Uterus (tissue), 4 donors: ENCODE results near the gene ANKRD33B. TPM values are rescaled to one million over a fixed set of nuclear protein-coding genes. Genes with fewer than 3 reads are reported as not detected.

Source experiments
- DNase-seq, 2 donors: peaks; one replicate each; pipeline ENCODE4 v3.0.0-alpha.2; 2019 to 2020
- H3K27ac ChIP-seq, 2 donors: fragments of 200-600 bp; sonication (generic); 1 replicate in 1 of 2; 2 replicates in 1 of 2; pipeline ENCODE4 v1.5.1; 2016 to 2018
- H3K27me3 ChIP-seq, 2 donors: fragments of 200-600 bp; sonication (generic); one replicate each; pipeline ENCODE4 v1.5.1; 2018 to 2019; ENCODE audit warnings: control low read depth in 1 of 2
- H3K36me3 ChIP-seq, 2 donors: fragments of 200-600 bp; sonication (generic); one replicate each; pipeline ENCODE4 v1.5.1; 2019; ENCODE audit warnings: control low read depth in 1 of 2
- H3K4me1 ChIP-seq, 2 donors: fragments of 200-600 bp; sonication (generic); one replicate each; pipeline ENCODE4 v1.5.1; 2018 to 2019; ENCODE audit warnings: control low read depth in 1 of 2
- H3K4me3 ChIP-seq, 2 donors: fragments of 200-600 bp; sonication (generic); 1 replicate in 1 of 2; 2 replicates in 1 of 2; pipeline ENCODE4 v1.5.1; 2018 to 2019; ENCODE audit warnings: mild to moderate bottlenecking in 1 of 2
- H3K9me3 ChIP-seq, 2 donors: fragments of 200-600 bp; sonication (generic); one replicate each; pipeline ENCODE4 v1.5.1; 2019; ENCODE audit warnings: control low read depth in 1 of 2
- CTCF ChIP-seq, 4 experiments: fragments of 200-600 bp in 2 of 4; fragments of 450-650 bp in 2 of 4; sonication (generic) in 2 of 4; IDR thresholded peaks; one replicate each; pipeline ENCODE4 v1.5.1; 2016 to 2019; ENCODE audit warnings: antibody characterized with exemption in 4 of 4, mild to moderate bottlenecking in 2 of 4, moderate library complexity in 1 of 4
- POLR2A ChIP-seq, 2 donors: fragments of 450-650 bp; IDR thresholded peaks; one replicate each; pipeline ENCODE4 v1.6.1; 2016; ENCODE audit warnings: antibody characterized with exemption in 2 of 2, mild to moderate bottlenecking in 1 of 2, moderate library complexity in 1 of 2
- intact Hi-C: fragments of 100-400 bp; cut with DNase I; formaldehyde crosslinking; loops from one replicate; pipeline ENCODE4 v1.15.1; 2023; ENCODE audit warnings: low total_unique reads
- total RNA-seq, 4 donors: library from RNA; depleted of rRNA in 3 of 4; stranded (reverse); fragments of >200 nt in 3 of 4; gene quantifications; one replicate each; pipeline versions ENCODE4 v1.1.0 to v1.2.4, GENCODE V29; 2014 to 2023
- donor health status: DM: yes; HTN: yes; CAD: no.

The ANKRD33B gene
- total RNA-seq, 4 donors from 2014 or later = 2.1 to 24.1 (median 7.6) TPM

- Histone ChIP-seq H3K9me3 (no peaks in the 10 kb centered on the region), H3K4me3 (no peak overlapping the region), H3K27me3 (no peaks in the 10 kb centered on the region), H3K36me3 (no peaks in the 10 kb centered on the region), H3K4me1 (peaks cover 0 to 9% of the 10 kb centered on the region in 2 donors), H3K27ac (no peak overlapping the region)
- DNase-seq = no peak
- intact Hi-C loops = no loop called here
- TF ChIP-seq CTCF (IDR thresholded peaks at IDR 0.05) = no peak
- TF ChIP-seq POLR2A (IDR thresholded peaks at IDR 0.05) = no peak
Measured at GRCh38 chr5:10592601-10593000, 28.7 kb downstream of the ANKRD33B start.

DNA sequence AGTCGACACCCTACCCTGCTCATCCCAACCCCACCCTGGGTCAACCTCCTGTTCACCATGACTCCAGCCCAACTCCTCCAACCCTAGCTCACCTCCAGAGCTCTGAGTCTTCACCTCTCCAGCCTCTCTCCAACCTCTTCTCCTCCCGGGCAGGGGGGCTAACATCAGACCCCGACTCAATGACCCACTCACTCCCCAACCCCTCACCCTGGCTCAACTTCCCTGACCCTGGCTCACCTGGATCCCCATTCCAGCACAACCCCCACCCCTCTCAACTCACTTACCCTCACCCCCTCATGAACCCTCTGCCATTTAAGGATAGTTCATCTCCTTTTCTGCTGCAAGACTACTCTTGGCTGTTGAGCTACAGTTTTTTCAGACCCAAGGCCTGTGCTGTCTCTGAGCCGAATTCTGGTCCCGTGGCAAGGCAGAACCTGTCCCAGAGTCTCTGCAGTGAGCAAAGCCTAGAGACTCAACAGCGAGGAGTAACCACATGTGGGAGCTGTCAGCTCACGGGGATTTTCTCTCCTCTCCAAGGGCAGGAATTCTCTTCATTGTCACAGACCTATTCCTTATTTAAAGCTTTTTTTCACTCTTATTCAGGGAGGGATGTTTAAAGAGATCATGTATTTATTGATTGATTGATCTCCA lies 29.8 kb downstream of the ANKRD33B start:
- no peak for TF ChIP-seq CTCF (IDR thresholded peaks at IDR 0.05)
- TF ChIP-seq POLR2A (IDR thresholded peaks at IDR 0.05) = no peak
- Histone ChIP-seq H3K4me1 (peaks cover 0 to 9% of the 10 kb centered on the region in 2 donors), H3K27me3 (no peaks in the 10 kb centered on the region), H3K9me3 (no peaks in the 10 kb centered on the region), H3K4me3 (no peak overlapping the region), H3K36me3 (no peaks in the 10 kb centered on the region), H3K27ac (peak overlapping the region; percentile 33 to 74)
- no peak for DNase-seq
- intact Hi-C loops = no loop called here

DNA sequence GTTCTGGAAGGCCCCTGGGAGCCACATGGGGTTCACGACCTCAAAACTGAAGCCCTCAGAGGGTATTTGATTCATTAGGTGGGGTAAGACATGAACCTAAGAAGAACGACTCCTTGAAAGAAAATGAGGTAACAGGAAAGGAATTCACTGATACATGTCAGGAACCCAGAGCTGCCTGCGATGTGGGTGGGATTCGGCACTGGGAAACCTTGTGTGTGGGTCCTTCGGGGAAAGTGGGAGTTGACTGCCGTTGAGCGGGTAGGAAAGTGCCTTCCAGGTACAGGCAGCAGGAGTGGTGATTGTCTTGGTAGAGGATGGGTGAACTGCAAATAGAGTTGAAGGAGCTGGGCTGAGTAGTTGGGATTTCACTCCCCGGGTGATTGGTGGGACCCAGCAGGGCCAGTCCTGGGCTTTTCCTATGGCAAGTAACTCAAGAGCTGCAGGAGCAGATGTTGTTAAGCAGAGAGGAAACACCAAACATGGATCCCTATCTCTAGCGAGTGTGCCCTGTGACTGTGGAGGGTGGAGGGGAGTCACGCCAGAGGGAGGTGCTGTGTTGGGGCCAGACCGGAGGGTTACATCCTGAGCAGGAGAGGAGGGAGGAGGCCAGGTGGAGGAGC lies 30.8 kb downstream of the ANKRD33B start:
- TF ChIP-seq POLR2A (IDR thresholded peaks at IDR 0.05) (no peak), CTCF (IDR thresholded peaks at IDR 0.05) (no peak)
- peaks cover 0 to 9% of the 10 kb centered on the region in 2 donors for H3K4me1 ChIP-seq
- intact Hi-C loops = no loop called here
- no peak overlapping the region for H3K4me3 ChIP-seq
- H3K27ac ChIP-seq = peak overlapping the region; percentile 74 to 86
- no peak for DNase-seq
- H3K36me3 ChIP-seq = no peaks in the 10 kb centered on the region
- H3K27me3 ChIP-seq = no peaks in the 10 kb centered on the region
- H3K9me3 ChIP-seq = no peaks in the 10 kb centered on the region

- Histone ChIP-seq H3K27ac (peak overlapping the region; percentile 74 to 86), H3K36me3 (no peaks in the 10 kb centered on the region), H3K9me3 (no peaks in the 10 kb centered on the region), H3K4me1 (peaks cover 0 to 9% of the 10 kb centered on the region in 2 donors), H3K4me3 (peak overlapping the region in 1 of 2 donors; percentile 15), H3K27me3 (no peaks in the 10 kb centered on the region)
- intact Hi-C loops = no loop called here
- DNase-seq = no peak
- TF ChIP-seq POLR2A (IDR thresholded peaks at IDR 0.05) = no peak
- TF ChIP-seq CTCF (IDR thresholded peaks at IDR 0.05) = no peak
Measured at GRCh38 chr5:10595293-10595671, 31.4 kb downstream of the ANKRD33B start.

- Histone ChIP-seq H3K9me3 (no peaks in the 10 kb centered on the region), H3K27me3 (no peaks in the 10 kb centered on the region), H3K4me3 (peak overlapping the region in 1 of 2 donors; percentile 15), H3K4me1 (peaks cover 0 to 9% of the 10 kb centered on the region in 2 donors), H3K36me3 (no peaks in the 10 kb centered on the region), H3K27ac (peak overlapping the region; percentile 74 to 86)
- intact Hi-C loops = no loop called here
- TF ChIP-seq CTCF (IDR thresholded peaks at IDR 0.05) = no peak
- TF ChIP-seq POLR2A (IDR thresholded peaks at IDR 0.05) = no peak
- peak; percentile 52 to 73 for DNase-seq
Measured at GRCh38 chr5:10595672-10596309, 31.9 kb downstream of the ANKRD33B start.
